Middle frontal gyrus (tissue), 1 donor: ENCODE results near the gene SLC6A19.
"Not testable (repeated sequence)": the region's sequence is repeated elsewhere in the genome, so short reads cannot be mapped to it uniquely, and the experiment has no call there.

ENCODE experiments used
- DNase-seq: peaks from one replicate; pipeline ENCODE4 v3.0.0-alpha.2; 2015; ENCODE audit warnings: low spot score; ENCODE audit errors: extremely low spot score

SLC6A19 gene

GRCh38 chr5:1201327-1202025 is at the start of gene SLC6A19:
SLC6A19 (plus strand) TSS chr5:1201595; CDS start chr5:1201651, 56 bp downstream.
- DNase-seq = no peak

- no peak for DNase-seq
Measured at GRCh38 chr5:1152156-1152555, 49.2 kb upstream of the SLC6A19 start.

- DNase-seq = no peak
Measured at GRCh38 chr5:1152771-1153282, 48.6 kb upstream of the SLC6A19 start.

DNA sequence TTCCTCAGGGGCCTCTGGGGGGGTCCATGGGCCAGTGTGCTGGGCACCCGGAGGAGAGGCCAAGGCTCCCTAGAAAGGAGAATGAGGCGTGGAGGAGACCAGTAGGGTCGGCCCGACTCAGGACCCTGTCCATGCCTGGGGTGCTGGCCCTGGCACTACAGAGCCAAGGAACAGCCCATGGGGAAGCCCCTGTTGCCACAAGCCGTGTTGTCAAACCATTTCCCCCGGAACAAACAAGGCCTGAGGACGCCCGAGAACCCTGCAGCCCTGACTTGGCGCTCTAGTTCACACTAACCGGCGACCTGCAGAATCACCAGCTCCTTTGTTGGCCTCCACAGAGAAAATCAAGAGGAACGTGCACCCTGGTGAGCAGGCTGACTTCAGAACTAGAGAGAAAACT is 48.0 kb upstream of the SLC6A19 start:
- no peak for DNase-seq

- no peak for DNase-seq
Measured at GRCh38 chr5:1155191-1156032, 46.0 kb upstream of the SLC6A19 start.

- DNase-seq = no peak
Measured at GRCh38 chr5:1156033-1156753, 45.2 kb upstream of the SLC6A19 start.

GRCh38 chr5:1156754-1157460 is 44.5 kb upstream of the SLC6A19 start:
- DNase-seq = no peak

- DNase-seq = not testable (repeated sequence)
Measured at GRCh38 chr5:1157461-1157986, 43.9 kb upstream of the SLC6A19 start.

DNA sequence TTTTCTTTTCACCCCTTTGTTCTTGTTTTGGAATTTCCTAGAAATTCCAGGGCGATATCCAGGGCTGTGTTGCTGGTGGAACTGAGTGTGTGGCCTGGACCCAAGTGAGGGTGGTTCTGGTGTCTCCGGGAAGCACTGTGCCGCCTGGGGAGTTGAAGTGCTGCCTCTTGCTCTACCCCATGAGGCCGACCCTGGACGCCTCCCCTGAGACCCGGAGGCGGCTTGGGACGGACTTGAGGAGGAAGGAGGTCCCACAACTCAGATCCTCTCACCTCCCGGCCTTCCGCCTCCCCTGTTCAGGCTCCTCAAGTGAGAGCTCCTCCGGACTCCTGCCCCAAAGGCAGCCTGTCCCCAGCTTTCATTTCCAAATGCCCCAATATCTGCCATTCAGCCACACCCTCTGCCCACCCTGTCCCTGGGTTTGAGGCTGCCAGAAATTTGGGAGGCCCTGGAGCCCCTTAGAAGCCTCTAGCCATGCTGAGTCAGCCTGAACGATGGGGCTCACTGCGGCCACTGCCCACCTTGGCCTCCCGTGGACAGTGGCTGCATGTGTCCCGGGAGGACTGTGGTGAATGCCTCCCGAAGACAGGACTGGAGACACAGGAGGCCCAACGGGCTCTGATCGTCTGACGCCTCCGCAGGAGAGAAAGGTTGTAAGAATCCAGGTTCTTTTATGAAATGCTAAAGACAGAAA is 42.6 kb upstream of the SLC6A19 start:
- no peak for DNase-seq

DNA sequence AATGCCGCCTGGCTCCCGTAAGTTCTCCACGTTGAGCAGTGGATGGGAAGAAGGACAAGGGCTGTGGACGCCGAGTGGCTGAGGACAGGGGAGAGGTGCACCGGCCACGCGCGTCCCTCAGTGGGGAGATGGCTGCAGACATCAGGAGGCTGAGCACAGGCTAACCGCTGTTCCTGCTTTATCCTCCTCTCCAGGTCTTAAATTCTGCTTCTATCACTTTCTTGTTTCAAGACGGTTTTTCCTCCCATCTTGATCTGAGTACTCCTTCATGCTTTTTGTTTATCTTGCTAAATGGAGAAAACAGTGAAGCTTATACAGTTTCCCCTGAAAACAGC is 42.1 kb upstream of the SLC6A19 start:
- DNase-seq = no peak

GRCh38 chr5:1159774-1160406 is 41.5 kb upstream of the SLC6A19 start:
- no peak for DNase-seq

DNA sequence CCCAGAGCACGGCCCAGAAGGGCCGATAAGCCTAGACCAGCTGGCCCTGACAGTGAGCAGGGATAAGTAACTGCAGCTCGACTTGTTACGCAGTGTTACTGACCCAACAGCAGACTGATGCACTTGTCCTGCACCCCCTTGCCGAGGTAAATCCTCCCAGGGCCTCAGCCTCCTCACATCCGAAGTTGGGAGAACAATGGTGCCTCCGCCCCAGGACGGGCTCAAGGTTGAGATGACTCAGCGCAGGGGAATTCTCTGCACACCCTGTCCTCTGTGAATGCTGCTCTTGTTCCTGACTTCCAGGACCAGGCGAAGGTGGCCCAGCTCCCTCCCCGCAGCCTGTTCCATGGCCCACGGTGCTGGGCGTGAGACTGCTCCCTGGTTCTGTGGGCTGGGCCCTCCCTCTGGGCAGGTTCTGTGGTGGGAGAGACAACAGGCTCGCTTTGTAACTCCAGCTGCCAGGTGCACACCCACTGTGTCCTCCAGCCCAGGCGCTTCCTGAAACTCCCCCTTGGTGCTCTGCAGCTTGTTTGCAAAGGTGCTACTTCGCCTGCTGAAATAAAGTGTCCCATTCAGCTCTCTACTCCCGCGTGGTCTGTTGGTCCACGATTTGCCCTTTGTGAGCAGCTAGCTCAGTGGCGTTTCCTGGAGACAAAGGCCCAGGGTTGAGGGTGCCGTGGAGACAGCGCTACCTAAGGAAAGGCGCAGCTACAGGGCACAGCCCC is 40.1 kb upstream of the SLC6A19 start:
- no peak for DNase-seq

- peak; percentile 6 for DNase-seq
Measured at GRCh38 chr5:1161833-1162229, 39.6 kb upstream of the SLC6A19 start.

DNA sequence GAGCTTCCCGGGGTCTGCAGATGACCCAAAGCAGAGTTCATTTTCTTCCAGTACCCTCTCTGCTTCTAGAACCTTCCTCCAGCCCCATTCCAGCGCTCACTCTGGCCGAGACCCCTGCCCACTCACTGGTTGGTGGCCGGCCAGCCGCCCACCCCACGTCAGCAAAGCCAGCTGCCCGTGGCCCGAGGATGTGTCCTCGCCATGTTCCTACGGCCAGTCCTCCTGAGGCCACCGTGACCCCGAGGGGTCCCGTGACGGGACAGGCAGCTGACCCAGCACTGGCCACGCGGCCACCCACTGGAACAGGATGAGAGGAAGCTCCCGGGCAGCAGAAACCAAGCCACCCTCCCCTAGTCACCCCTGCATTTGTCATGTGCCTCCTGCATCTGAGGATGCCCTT is 39.1 kb upstream of the SLC6A19 start:
- DNase-seq = no peak

- DNase-seq = no peak
Measured at GRCh38 chr5:1162751-1163150, 38.6 kb upstream of the SLC6A19 start.

GRCh38 chr5:1163366-1163765 is 38.0 kb upstream of the SLC6A19 start:
- DNase-seq = no peak

GRCh38 chr5:1163879-1164278 is 37.5 kb upstream of the SLC6A19 start:
- DNase-seq = no peak

DNA sequence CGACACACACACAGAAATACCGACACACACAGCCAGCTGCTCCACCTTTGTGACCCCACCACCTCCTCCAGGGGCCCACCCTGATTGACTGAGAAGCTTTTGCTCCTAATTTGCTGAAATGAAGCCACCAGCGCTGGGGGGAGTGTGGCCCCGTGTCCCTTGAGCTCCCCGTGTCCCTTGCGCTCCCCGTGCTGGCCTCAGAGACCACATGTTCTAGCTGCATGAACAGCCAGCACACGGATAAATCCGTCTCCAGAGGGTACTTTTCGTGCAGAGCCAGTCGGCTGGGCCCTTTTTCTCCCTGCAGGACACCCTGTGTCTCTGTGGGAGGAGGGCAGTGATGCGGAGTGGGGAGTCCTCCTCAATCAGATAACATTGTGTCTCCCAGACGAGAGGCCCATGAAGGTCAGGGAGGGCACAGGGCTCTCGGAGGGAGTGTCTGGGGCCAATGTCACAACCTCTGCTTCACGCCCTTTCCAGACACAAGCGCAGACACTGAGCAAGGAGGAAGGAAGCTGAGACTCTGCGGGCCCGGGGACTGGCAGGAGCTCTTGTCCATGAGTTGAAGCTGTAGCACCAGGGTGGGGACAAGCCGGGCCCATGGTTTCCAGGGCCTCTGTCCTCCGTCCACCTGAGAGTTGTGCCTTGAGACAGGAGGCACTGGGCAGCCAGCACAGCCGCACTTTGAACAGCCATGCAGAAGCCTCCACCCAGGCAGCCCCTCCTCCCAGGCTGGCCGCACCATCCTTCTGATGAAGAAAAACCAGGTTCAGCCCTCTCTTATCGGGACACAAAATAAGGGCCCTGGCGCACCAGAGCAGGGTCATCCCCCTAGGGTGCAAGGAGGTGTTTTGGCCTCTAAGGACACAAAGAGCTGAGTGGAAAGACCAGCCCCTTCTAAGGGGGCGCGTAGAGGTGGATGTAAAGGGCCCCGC is 36.4 kb upstream of the SLC6A19 start:
- no peak for DNase-seq
